K562 treated with DMSO at 1 percent for 12 hours (cell line): ENCODE measurements around the gene MICU2. TPM values are rescaled to one million over a fixed set of nuclear protein-coding genes. Genes with fewer than 3 reads are reported as not detected.

Source experiments
- total RNA-seq: library from RNA; unstranded; fragments of 300-600 nt; gene quantifications from 2 replicates; pipeline ENCODE4 v1.2.3, GENCODE V29; 2022; ENCODE audit not compliant: insufficient read depth

The MICU2 gene
- total RNA-seq = 18.1 and 35.9 TPM in 2 replicates

GRCh38 chr13:21603531-21604448, at the start of gene MICU2:
TSS of gene MICU2 (minus strand) at chr13:21604170. CDS start at chr13:21604148, 22 bp downstream.

GRCh38 chr13:21458813-21459701, 144.9 kb downstream of the MICU2 start, which contains the start of gene ZDHHC20:
TSS of gene ZDHHC20 (minus strand) at chr13:21459303. CDS start at chr13:21459171, 132 bp downstream.

Other genes starting within 250 kb of the MICU2 start
- gene ZDHHC20, start 144.9 kb downstream of the MICU2 start, total RNA-seq = 3.6 and 12.9 TPM in 2 replicates
- not detected in 2 replicates for gene FGF9, start 66.9 kb upstream of the MICU2 start, total RNA-seq